ENCODE results near the gene IL17A.
"Not testable (repeated sequence)": the region's sequence is repeated elsewhere in the genome, so short reads cannot be mapped to it uniquely, and the experiment has no call there.

The IL17A gene

GRCh38 chr6:52176550-52176949 lies 9.6 kb upstream of the IL17A start:
- no peak for TF ChIP-seq JUND (IDR thresholded peaks at IDR 0.05; ENCODE audit: low read depth)
- DNase-seq (ENCODE audit: low read depth in 1 of 2, low spot score in 1 of 2) = no peak
- in situ Hi-C loops (cut with HindIII; ENCODE audit: low pct_unique_long_range_greater_than_20kb, low sequenced_read_pairs) = no loop called here

GRCh38 chr6:52177961-52178360 lies 8.2 kb upstream of the IL17A start:
- DNase-seq (ENCODE audit: low read depth in 1 of 2, low spot score in 1 of 2) = no peak
- TF ChIP-seq JUND (IDR thresholded peaks at IDR 0.05; ENCODE audit: low read depth) = no peak
- in situ Hi-C loops (cut with HindIII; ENCODE audit: low pct_unique_long_range_greater_than_20kb, low sequenced_read_pairs) = no loop called here

GRCh38 chr6:52180787-52181558 lies 5.2 kb upstream of the IL17A start:
- in situ Hi-C loops (cut with HindIII; ENCODE audit: low pct_unique_long_range_greater_than_20kb, low sequenced_read_pairs) = no loop called here

GRCh38 chr6:52183131-52183713 lies 3.0 kb upstream of the IL17A start:
- in situ Hi-C loops (cut with HindIII; ENCODE audit: low pct_unique_long_range_greater_than_20kb, low sequenced_read_pairs) = no loop called here
- DNase-seq (ENCODE audit: low read depth in 1 of 2, low spot score in 1 of 2) = no peak
- no peak for TF ChIP-seq JUND (IDR thresholded peaks at IDR 0.05; ENCODE audit: low read depth)

More at GRCh38 chr6:52180787-52181558, 5.2 kb upstream of the IL17A start:
- TF ChIP-seq JUND (IDR thresholded peaks at IDR 0.05; ENCODE audit: low read depth) = no peak
- DNase-seq (ENCODE audit: low read depth in 1 of 2, low spot score in 1 of 2) = no peak

- no peak for TF ChIP-seq JUND (IDR thresholded peaks at IDR 0.05; ENCODE audit: low read depth)
- in situ Hi-C loops (cut with HindIII; ENCODE audit: low pct_unique_long_range_greater_than_20kb, low sequenced_read_pairs) = no loop called here
- no peak for DNase-seq (ENCODE audit: low read depth in 1 of 2, low spot score in 1 of 2)
Observed at GRCh38 chr6:52186480-52186879, 305 bp downstream of the IL17A start.

GRCh38 chr6:52187098-52187497 lies 923 bp downstream of the IL17A start:
- in situ Hi-C loops (cut with HindIII; ENCODE audit: low pct_unique_long_range_greater_than_20kb, low sequenced_read_pairs) = no loop called here
- no peak for DNase-seq (ENCODE audit: low read depth in 1 of 2, low spot score in 1 of 2)
- TF ChIP-seq JUND (IDR thresholded peaks at IDR 0.05; ENCODE audit: low read depth) = no peak

GRCh38 chr6:52189974-52190373 lies 3.8 kb downstream of the IL17A start:
- in situ Hi-C loops (cut with HindIII; ENCODE audit: low pct_unique_long_range_greater_than_20kb, low sequenced_read_pairs) = no loop called here
- DNase-seq (ENCODE audit: low read depth in 1 of 2, low spot score in 1 of 2) = no peak
- TF ChIP-seq JUND (IDR thresholded peaks at IDR 0.05; ENCODE audit: low read depth) = no peak

- DNase-seq (ENCODE audit: low read depth in 1 of 2, low spot score in 1 of 2) = no peak
- in situ Hi-C loops (cut with HindIII; ENCODE audit: low pct_unique_long_range_greater_than_20kb, low sequenced_read_pairs) = no loop called here
- no peak for TF ChIP-seq JUND (IDR thresholded peaks at IDR 0.05; ENCODE audit: low read depth)
Observed at GRCh38 chr6:52190409-52190808, 4.2 kb downstream of the IL17A start.

GRCh38 chr6:52191824-52192223 lies 5.6 kb downstream of the IL17A start:
- no peak for DNase-seq (ENCODE audit: low read depth in 1 of 2, low spot score in 1 of 2)
- TF ChIP-seq JUND (IDR thresholded peaks at IDR 0.05; ENCODE audit: low read depth) = no peak
- in situ Hi-C loops (cut with HindIII; ENCODE audit: low pct_unique_long_range_greater_than_20kb, low sequenced_read_pairs) = no loop called here

- DNase-seq (ENCODE audit: low read depth in 1 of 2, low spot score in 1 of 2) = no peak
- TF ChIP-seq JUND (IDR thresholded peaks at IDR 0.05; ENCODE audit: low read depth) = no peak
- in situ Hi-C loops (cut with HindIII; ENCODE audit: low pct_unique_long_range_greater_than_20kb, low sequenced_read_pairs) = no loop called here
Observed at GRCh38 chr6:52195886-52196285, 9.7 kb downstream of the IL17A start.

GRCh38 chr6:52200088-52200487 lies 13.9 kb downstream of the IL17A start:
- DNase-seq (ENCODE audit: low read depth in 1 of 2, low spot score in 1 of 2) = peak in 1 of 2 experiments; percentile 17
- in situ Hi-C loops (cut with HindIII; ENCODE audit: low pct_unique_long_range_greater_than_20kb, low sequenced_read_pairs) = not testable (repeated sequence)

- no peak for TF ChIP-seq JUND (IDR thresholded peaks at IDR 0.05; ENCODE audit: low read depth)
- DNase-seq (ENCODE audit: low read depth in 1 of 2, low spot score in 1 of 2) = no peak
- in situ Hi-C loops (cut with HindIII; ENCODE audit: low pct_unique_long_range_greater_than_20kb, low sequenced_read_pairs) = no loop called here
Observed at GRCh38 chr6:52201046-52201445, 14.9 kb downstream of the IL17A start.

GRCh38 chr6:52201493-52201892 lies 15.3 kb downstream of the IL17A start:
- DNase-seq (ENCODE audit: low read depth in 1 of 2, low spot score in 1 of 2) = no peak
- in situ Hi-C loops (cut with HindIII; ENCODE audit: low pct_unique_long_range_greater_than_20kb, low sequenced_read_pairs) = no loop called here
- TF ChIP-seq JUND (IDR thresholded peaks at IDR 0.05; ENCODE audit: low read depth) = no peak
